Measurements from ENCODE around the gene NIPSNAP2. TPM values are rescaled to one million over a fixed set of nuclear protein-coding genes. Genes with fewer than 3 reads are reported as not detected.

The NIPSNAP2 gene
- total and polyA plus RNA-seq, 2 of the 13 experiments (the other 11 are each of a cell fraction or from before 2014, with no cell fraction given), result 40.3 to 61.5 TPM

DNA sequence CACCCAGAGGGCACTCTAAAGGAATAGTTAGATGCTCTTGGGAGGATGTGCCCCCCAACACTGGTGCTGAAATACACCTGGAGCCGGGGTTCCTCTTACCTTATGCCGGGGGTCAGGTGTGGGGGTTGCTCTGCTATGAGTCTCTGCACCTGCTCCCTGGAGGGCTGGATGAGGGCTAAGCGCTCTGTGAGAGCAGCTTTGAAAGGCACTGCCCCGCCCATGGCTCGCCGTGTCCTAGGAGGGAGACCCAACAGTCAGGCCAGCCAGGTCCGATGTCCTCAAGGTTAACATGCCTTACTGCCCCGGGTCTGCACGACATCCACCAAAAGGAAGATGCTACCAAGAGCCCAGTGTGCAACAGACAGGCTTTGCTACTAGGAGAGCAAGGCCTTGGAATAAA, 55.1 kb downstream of the NIPSNAP2 start:
- CTCF ChIA-PET (ENCODE audit: low intra/inter-chr PET ratio, low total read pairs), result no interaction called here

More for the DNA sequence above, 55.1 kb downstream of the NIPSNAP2 start:
- Histone ChIP-seq H3K27ac (ENCODE audit: extremely low read length, insufficient read depth, low read length) (no peak overlapping the region), H3K79me2 (ENCODE audit: insufficient read depth, low read length) (peaks cover 12% of the 10 kb centered on the region), H3K9ac (ENCODE audit: insufficient read depth, low read depth, low read length) (no peak overlapping the region), H3K36me3 (replicated peaks in 1 of 2; ENCODE audit: control insufficient read depth in 1 of 2, insufficient read depth in 2 of 2, low read length in 2 of 2) (peaks cover 16 to 64% of the 10 kb centered on the region in 2 experiments), H3K4me1 (ENCODE audit: insufficient read depth, low read length) (peaks cover 14% of the 10 kb centered on the region; the same call in 1 of the 2 replicates), H3K4me3 (replicated peaks in 1 of 3; ENCODE audit: insufficient read depth in 1 of 3, low read depth in 2 of 3, low read length in 3 of 3) (no peak overlapping the region), H4K20me1 (ENCODE audit: insufficient read depth, low read length) (no peaks in the 10 kb centered on the region), H2AFZ (ENCODE audit: low read length) (no peak overlapping the region), H3K4me2 (ENCODE audit: low read depth, low read length) (no peak overlapping the region), H3K9me3 (ENCODE audit: low read length) (no peaks in the 10 kb centered on the region), H3K27me3 (ENCODE audit: control insufficient read depth in 1 of 2, insufficient read depth in 2 of 2, low read length in 2 of 2) (no peaks in the 10 kb centered on the region)
- ATAC-seq (no peak), DNase-seq (ENCODE audit: low spot score) (no peak), FAIRE-seq (no peak)
- POLR2A ChIA-PET, result interaction anchor here (1.5 kb wide), 1 partner anchor 15 kb away, joined by 7 read pairs; no protein-coding TSS in a partner anchor
- intact Hi-C loops (cut with micrococcal nuclease; ENCODE audit: unreplicated experiment), result no loop called here
- BruUV-seq (replicated peaks), result no TSS peak
- in situ Hi-C loops (cut with HindIII; ENCODE audit: extremely low pct_ligation_motif_present, low pct_unique_long_range_greater_than_20kb), result no loop called here
- 97% methylated on average over 5 of the region's 9 CpGs for WGBS (ENCODE audit: low lambda C conversion rate)
- TF ChIP-seq ZNF33A (CRISPR knock-in tag; IDR thresholded peaks at IDR 0.05; ENCODE audit: borderline replicate concordance), result no peak
- TF ChIP-seq FOXA3 (CRISPR knock-in tag; IDR thresholded peaks at IDR 0.05), result no peak
- no peak for TF ChIP-seq ZNF207 (IDR thresholded peaks at IDR 0.05; ENCODE audit: borderline replicate concordance)
- TF ChIP-seq ZNF331 (CRISPR knock-in tag; IDR thresholded peaks at IDR 0.05), result no peak
- TF ChIP-seq SIX4 (CRISPR knock-in tag; IDR thresholded peaks at IDR 0.05), result no peak
- TF ChIP-seq ZNF446 (CRISPR knock-in tag; IDR thresholded peaks at IDR 0.05), result no peak
- no peak for TF ChIP-seq TEAD3 (CRISPR knock-in tag; optimal IDR thresholded peaks at IDR 0.05; ENCODE audit: borderline replicate concordance)
- TF ChIP-seq KDM1A (CRISPR knock-in tag; IDR thresholded peaks at IDR 0.05), result no peak
- TF ChIP-seq AGO1 (IDR thresholded peaks at IDR 0.05; ENCODE audit: low read depth, low read length, poor library complexity, severe bottlenecking), result no peak
- no peak for TF ChIP-seq CREM (IDR thresholded peaks at IDR 0.05)
- TF ChIP-seq CREM (CRISPR knock-in tag; IDR thresholded peaks at IDR 0.05), result no peak
- no peak for TF ChIP-seq ZNF800 (CRISPR knock-in tag; IDR thresholded peaks at IDR 0.05)
- TF ChIP-seq SP2 (CRISPR knock-in tag; IDR thresholded peaks at IDR 0.05), result no peak
- no peak for TF ChIP-seq ELF4 (CRISPR knock-in tag; IDR thresholded peaks at IDR 0.05; ENCODE audit: borderline replicate concordance)
- TF ChIP-seq POLR2G (IDR thresholded peaks at IDR 0.05; ENCODE audit: low read depth, low read length), result no peak
- no peak for TF ChIP-seq WIZ (CRISPR knock-in tag; IDR thresholded peaks at IDR 0.05)
